ENCODE data around the gene TMEM266. TPM values are rescaled to one million over a fixed set of nuclear protein-coding genes. Genes with fewer than 3 reads are reported as not detected.

Gene TMEM266
- total RNA-seq, 2 experiments from 2014 or later: not detected

GRCh38 chr15:76217882-76218217, 158.1 kb downstream of the TMEM266 start:
- H3K27me3 Mint-ChIP-seq: no peaks in the 10 kb centered on the region
- Histone ChIP-seq H3K27ac (ENCODE audit: low read depth in 1 of 2, low read length in 2 of 2) (no peak overlapping the region), H3K9me3 (ENCODE audit: control insufficient read depth in 1 of 2, insufficient read depth in 1 of 2, low read length in 2 of 2) (no peaks in the 10 kb centered on the region), H3K4me1 (ENCODE audit: insufficient read depth, low read length) (no peaks in the 10 kb centered on the region), H3K36me3 (ENCODE audit: insufficient read depth, low read length) (peaks cover 35% of the 10 kb centered on the region), H3K27me3 (ENCODE audit: control insufficient read depth in 1 of 2, insufficient read depth in 2 of 2, low read length in 2 of 2) (no peaks in the 10 kb centered on the region), H3K4me3 (ENCODE audit: low read length) (no peak overlapping the region)
- ATAC-seq (ENCODE audit: poor library complexity): no peak
- intact Hi-C loops (cut with DNase I, micrococcal nuclease): no loop called here
- no peaks in the 10 kb centered on the region for H3K4me1 Mint-ChIP-seq (ENCODE audit: low read depth)
- TF ChIP-seq CTCF (IDR thresholded peaks at IDR 0.05): no peak
- H3K27ac Mint-ChIP-seq: no peak overlapping the region
- DNase-seq: no peak
- no peaks in the 10 kb centered on the region for H3K9me3 Mint-ChIP-seq
- H3K4me3 Mint-ChIP-seq: no peak overlapping the region
- ChIA-PET POLR2A (no interaction called here), CTCF (no interaction called here)
- peaks cover 68% of the 10 kb centered on the region for H3K36me3 Mint-ChIP-seq (ENCODE audit: low read depth)

- no peaks in the 10 kb centered on the region for H3K27me3 ChIP-seq (ENCODE audit: control insufficient read depth in 1 of 2, insufficient read depth in 2 of 2, low read length in 2 of 2)
- intact Hi-C loops (cut with DNase I, micrococcal nuclease): no loop called here
- no peak overlapping the region for H3K27ac Mint-ChIP-seq
- H3K36me3 Mint-ChIP-seq (ENCODE audit: low read depth): peaks cover 71% of the 10 kb centered on the region
- no peak overlapping the region for H3K27ac ChIP-seq (ENCODE audit: low read depth in 1 of 2, low read length in 2 of 2)
- no peak for TF ChIP-seq CTCF (IDR thresholded peaks at IDR 0.05)
- no peak for DNase-seq
- CTCF ChIA-PET: no interaction called here
- H3K9me3 Mint-ChIP-seq: no peaks in the 10 kb centered on the region
- no peak overlapping the region for H3K4me3 Mint-ChIP-seq
- POLR2A ChIA-PET: no interaction called here
- peaks cover 30% of the 10 kb centered on the region for H3K36me3 ChIP-seq (ENCODE audit: insufficient read depth, low read length)
- no peaks in the 10 kb centered on the region for H3K9me3 ChIP-seq (ENCODE audit: control insufficient read depth in 1 of 2, insufficient read depth in 1 of 2, low read length in 2 of 2)
- H3K4me3 ChIP-seq (ENCODE audit: low read length): no peak overlapping the region
- H3K27me3 Mint-ChIP-seq: no peaks in the 10 kb centered on the region
- no peak for ATAC-seq (ENCODE audit: poor library complexity)
- H3K4me1 ChIP-seq (ENCODE audit: insufficient read depth, low read length): no peaks in the 10 kb centered on the region
- H3K4me1 Mint-ChIP-seq (ENCODE audit: low read depth): no peaks in the 10 kb centered on the region
Measured at GRCh38 chr15:76221085-76221767, 161.4 kb downstream of the TMEM266 start.

GRCh38 chr15:76222159-76222558, 162.4 kb downstream of the TMEM266 start:
- Mint-ChIP-seq H3K36me3 (ENCODE audit: low read depth) (peaks cover 68% of the 10 kb centered on the region), H3K4me1 (ENCODE audit: low read depth) (no peaks in the 10 kb centered on the region), H3K4me3 (no peak overlapping the region), H3K27me3 (no peaks in the 10 kb centered on the region), H3K27ac (no peak overlapping the region), H3K9me3 (no peaks in the 10 kb centered on the region)
- no peak for TF ChIP-seq CTCF (IDR thresholded peaks at IDR 0.05)
- POLR2A ChIA-PET: no interaction called here
- H3K27me3 ChIP-seq (ENCODE audit: control insufficient read depth in 1 of 2, insufficient read depth in 2 of 2, low read length in 2 of 2): no peaks in the 10 kb centered on the region
- DNase-seq (no peak), ATAC-seq (ENCODE audit: poor library complexity) (no peak)
- no peaks in the 10 kb centered on the region for H3K9me3 ChIP-seq (ENCODE audit: control insufficient read depth in 1 of 2, insufficient read depth in 1 of 2, low read length in 2 of 2)
- H3K4me3 ChIP-seq (ENCODE audit: low read length): no peak overlapping the region
- CTCF ChIA-PET: no interaction called here
- peaks cover 29% of the 10 kb centered on the region for H3K36me3 ChIP-seq (ENCODE audit: insufficient read depth, low read length)
- intact Hi-C loops (cut with DNase I, micrococcal nuclease): no loop called here
- H3K4me1 ChIP-seq (ENCODE audit: insufficient read depth, low read length): no peaks in the 10 kb centered on the region
- no peak overlapping the region for H3K27ac ChIP-seq (ENCODE audit: low read depth in 1 of 2, low read length in 2 of 2)

Data from CD4-positive, alpha-beta T cell (primary cell).